Cardiac septum (tissue), 1 donor: Measurements from ENCODE around the gene SLC28A1. TPM values are rescaled to one million over a fixed set of nuclear protein-coding genes. Genes with fewer than 3 reads are reported as not detected.
"Not testable (repeated sequence)": the region's sequence is repeated elsewhere in the genome, so short reads cannot be mapped to it uniquely, and the experiment has no call there.

Experiments
- DNase-seq: peaks from one replicate; pipeline ENCODE4 v3.0.0-alpha.2; 2020; ENCODE audit warnings: low spot score
- intact Hi-C: fragments of 100-400 bp; cut with DNase I; formaldehyde crosslinking; loops from one replicate; pipeline ENCODE4 v1.14.0; 2022
- total RNA-seq: library from RNA; stranded (reverse); fragmentation: NEBNext Ultra II Directional; extraction: Animal tissue kit (Norgen Biotek cat#: 25700); gene quantifications from one replicate; pipeline ENCODE4 v1.2.1, GENCODE V29; 2021
- donor health status: DM: no; HTN: no; CAD: no.

Gene SLC28A1
- total RNA-seq, 1 donor from 2014 or later = 0.83 TPM

- intact Hi-C loops = loop anchor here (2.0 to 5.0 kb wide), 3 partner anchors 27 to 65 kb away; no protein-coding TSS in a partner anchor
These were observed 97.3 kb downstream of the SLC28A1 start, which contains the start of gene PDE8A for GRCh38 chr15:84981711-84982300. Gene PDE8A, plus strand, starts transcription at chr15:84981856. Its CDS starts 307 bp downstream, at chr15:84982163.

DNA sequence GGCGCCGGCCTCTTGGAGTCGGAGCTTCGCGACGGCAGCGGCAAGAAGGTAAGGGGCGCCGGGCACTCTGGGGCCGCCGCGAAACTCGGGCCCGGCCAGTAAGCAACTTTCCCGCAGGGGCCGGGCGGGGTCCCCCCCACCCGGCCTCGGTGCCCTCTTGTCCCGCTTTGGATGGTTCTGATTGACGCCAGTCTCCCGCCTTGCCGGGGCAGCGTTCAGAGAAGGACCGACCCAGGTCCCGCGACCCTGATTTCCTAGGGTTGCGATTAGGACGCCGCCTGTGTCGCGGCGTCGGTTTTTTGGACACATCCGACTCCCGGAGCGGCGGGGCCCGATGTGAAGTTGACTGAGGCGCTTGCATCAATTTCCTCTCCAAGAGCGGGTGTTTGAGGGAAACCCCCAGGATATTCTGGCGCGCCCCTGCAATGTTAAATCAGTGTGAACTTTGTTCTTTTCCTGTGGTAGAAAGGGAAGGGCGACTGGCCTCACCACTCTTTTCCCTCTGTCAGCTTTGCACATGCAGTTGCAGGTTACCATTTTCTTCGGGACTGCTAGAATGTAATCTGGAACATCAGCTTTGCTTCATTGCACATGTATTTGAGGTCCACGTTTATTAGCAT is 97.9 kb downstream of the SLC28A1 start:
- intact Hi-C loops = loop anchor here (2.0 to 5.0 kb wide), 3 partner anchors 28 to 65 kb away; no protein-coding TSS in a partner anchor

More at GRCh38 chr15:84981711-84982300, 97.3 kb downstream of the SLC28A1 start, which contains the start of gene PDE8A:
- DNase-seq = peak; percentile 85

DNA sequence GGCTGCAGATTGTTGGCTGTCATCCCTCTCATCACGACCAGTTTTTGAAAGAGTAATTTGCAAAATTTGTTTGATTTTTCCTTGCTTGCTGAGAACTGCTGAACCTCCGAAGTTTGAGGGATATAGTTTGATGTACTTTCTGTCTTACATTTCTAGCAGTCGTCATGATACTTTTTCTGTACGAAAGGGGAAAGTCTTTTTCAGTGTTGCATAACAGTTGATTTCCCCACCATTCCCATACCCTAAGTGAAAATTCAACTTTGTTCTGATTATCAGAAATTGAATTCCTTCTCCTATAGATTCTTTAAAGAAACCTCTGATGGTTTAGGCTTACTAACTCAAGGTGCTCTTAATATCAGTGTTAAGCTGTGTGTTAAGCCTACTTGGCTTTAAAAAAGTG is 98.8 kb downstream of the SLC28A1 start:
- intact Hi-C loops = loop anchor here (2.0 to 5.0 kb wide), 3 partner anchors 28 to 64 kb away; no protein-coding TSS in a partner anchor
- no peak for DNase-seq

More for the DNA sequence above, 97.9 kb downstream of the SLC28A1 start:
- peak; percentile 79 for DNase-seq

GRCh38 chr15:84983711-84984110 is 99.2 kb downstream of the SLC28A1 start:
- intact Hi-C loops = loop anchor here (2.0 to 5.0 kb wide), 3 partner anchors 29 to 64 kb away; no protein-coding TSS in a partner anchor
- DNase-seq = no peak

DNA sequence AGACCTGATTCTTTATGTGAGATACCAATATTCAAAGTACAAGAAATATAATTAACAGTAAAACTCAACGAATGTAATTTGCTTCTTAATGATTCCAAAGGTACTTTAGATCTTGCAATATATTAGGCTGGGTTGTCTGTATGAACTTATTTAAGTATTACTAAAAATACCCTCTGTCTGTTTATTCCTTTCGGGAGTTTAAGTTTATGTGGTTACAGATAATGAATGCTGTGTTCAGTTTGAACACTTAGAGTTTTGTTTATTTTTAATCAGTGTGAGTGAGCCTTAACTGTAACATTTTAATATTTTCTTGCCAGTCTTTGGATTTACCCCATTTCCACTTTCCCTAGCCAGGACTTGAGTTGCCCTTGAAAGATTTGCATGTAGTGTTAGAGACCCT is 100.7 kb downstream of the SLC28A1 start:
- intact Hi-C loops = no loop called here
- DNase-seq = no peak

GRCh38 chr15:84987351-84987750 is 102.9 kb downstream of the SLC28A1 start:
- DNase-seq, intact Hi-C loops: not testable (repeated sequence)

- intact Hi-C loops = no loop called here
- DNase-seq = no peak
These were observed 103.6 kb downstream of the SLC28A1 start for GRCh38 chr15:84987949-84988624.

- no peak for DNase-seq
- intact Hi-C loops = no loop called here
These were observed 104.6 kb downstream of the SLC28A1 start for GRCh38 chr15:84988909-84989644.

DNA sequence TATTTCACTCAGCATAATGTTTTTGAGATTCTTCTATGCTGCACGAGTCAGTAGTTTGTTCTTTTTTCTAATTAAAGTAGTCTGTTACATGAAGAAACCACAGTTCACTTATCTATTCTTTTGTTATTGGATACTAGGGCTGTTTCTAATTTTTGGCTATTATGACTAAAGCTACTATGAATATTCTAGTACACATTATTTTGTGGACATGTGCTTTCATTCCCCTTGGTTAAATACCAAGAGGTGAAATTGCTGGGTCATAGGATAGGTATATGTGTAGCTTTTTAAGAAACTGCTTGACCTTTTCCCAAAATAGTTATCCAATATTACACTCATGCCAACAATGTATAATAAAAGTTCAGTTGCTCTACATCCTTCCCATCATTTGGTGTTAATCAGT is 106.0 kb downstream of the SLC28A1 start:
- intact Hi-C loops = no loop called here

GRCh38 chr15:84991014-84991712 is 106.7 kb downstream of the SLC28A1 start:
- intact Hi-C loops = no loop called here
- no peak for DNase-seq

More for the DNA sequence above, 106.0 kb downstream of the SLC28A1 start:
- DNase-seq = no peak

GRCh38 chr15:84992157-84992944 is 107.9 kb downstream of the SLC28A1 start:
- intact Hi-C loops = no loop called here
- no peak for DNase-seq

Other genes starting within 250 kb of the SLC28A1 start
- gene WDR73, start 230.4 kb upstream of the SLC28A1 start, total RNA-seq = 15.2 TPM
- gene NMB, start 226.5 kb upstream of the SLC28A1 start, total RNA-seq = 2.6 TPM
- gene SEC11A, start 168.5 kb upstream of the SLC28A1 start, total RNA-seq = 63.8 TPM
- 25.7 TPM for gene ZNF592, start 136.1 kb upstream of the SLC28A1 start, total RNA-seq
- gene ALPK3, start 67.3 kb upstream of the SLC28A1 start, total RNA-seq = 190 TPM
- 28.2 TPM for gene PDE8A, start 97.2 kb downstream of the SLC28A1 start, total RNA-seq